DOHH2 (cell line): ENCODE results near the gene CHD3.

Experiments used
- EZH2phosphoT487 ChIP-seq: fragments of 200-600 bp; sonication (generic); IDR thresholded peaks from 2 replicates; pipeline ENCODE4 v1.6.1; 2017; ENCODE audit warnings: borderline replicate concordance, mild to moderate bottlenecking, antibody characterized with exemption, low read length, moderate library complexity, mixed read lengths
- TF ChIP-seq, protein P1 (sequence below): fragments of 200-600 bp; sonication (generic); IDR thresholded peaks from one replicate; pipeline ENCODE4 v1.5.1; 2014; ENCODE audit warnings: antibody characterized with exemption, mild to moderate bottlenecking, low read depth, low read length; ENCODE audit not compliant: poor library complexity, severe bottlenecking

DNA sequence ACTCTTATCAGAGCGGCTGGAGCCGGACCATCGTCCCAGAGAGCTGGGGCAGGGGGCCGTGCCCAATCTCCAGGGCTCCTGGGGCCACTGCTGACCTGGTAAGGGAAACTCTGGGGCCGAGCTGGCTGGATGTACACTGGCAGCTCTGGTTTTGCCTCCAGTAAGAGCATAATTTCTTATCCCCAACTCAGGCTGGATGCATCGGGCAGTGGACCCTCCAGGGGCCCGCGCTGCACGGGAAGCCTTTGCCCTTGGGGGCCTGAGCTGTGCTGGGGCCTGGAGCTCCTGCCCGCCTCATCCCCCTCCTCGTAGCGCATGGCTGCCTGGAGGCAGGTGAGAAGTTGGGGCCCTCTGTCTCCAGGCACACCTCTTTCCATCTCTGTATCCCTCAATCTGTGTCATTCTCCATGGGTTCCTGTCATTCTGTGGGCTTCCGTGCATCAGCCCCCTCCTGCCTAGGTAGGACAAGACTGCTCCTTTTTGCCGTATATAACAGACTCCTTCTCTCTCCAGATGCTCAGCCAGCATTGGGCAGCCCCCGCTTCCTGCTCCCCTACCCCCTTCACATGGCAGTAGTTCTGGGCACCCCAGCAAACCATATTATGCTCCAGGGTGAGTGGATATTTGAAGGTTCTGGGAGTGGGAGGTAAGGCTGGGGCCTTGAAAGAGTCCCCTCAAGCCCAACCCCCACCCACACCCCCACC lies 43.1 kb upstream of the CHD3 start:
- TF ChIP-seq, protein P1, sequence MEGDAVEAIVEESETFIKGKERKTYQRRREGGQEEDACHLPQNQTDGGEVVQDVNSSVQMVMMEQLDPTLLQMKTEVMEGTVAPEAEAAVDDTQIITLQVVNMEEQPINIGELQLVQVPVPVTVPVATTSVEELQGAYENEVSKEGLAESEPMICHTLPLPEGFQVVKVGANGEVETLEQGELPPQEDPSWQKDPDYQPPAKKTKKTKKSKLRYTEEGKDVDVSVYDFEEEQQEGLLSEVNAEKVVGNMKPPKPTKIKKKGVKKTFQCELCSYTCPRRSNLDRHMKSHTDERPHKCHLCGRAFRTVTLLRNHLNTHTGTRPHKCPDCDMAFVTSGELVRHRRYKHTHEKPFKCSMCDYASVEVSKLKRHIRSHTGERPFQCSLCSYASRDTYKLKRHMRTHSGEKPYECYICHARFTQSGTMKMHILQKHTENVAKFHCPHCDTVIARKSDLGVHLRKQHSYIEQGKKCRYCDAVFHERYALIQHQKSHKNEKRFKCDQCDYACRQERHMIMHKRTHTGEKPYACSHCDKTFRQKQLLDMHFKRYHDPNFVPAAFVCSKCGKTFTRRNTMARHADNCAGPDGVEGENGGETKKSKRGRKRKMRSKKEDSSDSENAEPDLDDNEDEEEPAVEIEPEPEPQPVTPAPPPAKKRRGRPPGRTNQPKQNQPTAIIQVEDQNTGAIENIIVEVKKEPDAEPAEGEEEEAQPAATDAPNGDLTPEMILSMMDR, result no peak
- TF ChIP-seq EZH2phosphoT487, result no peak
